GM18508 (cell line): Measurements from ENCODE around the gene EOMES.

Experiments used
- ATAC-seq: cut with Tn5 transposase; IDR thresholded peaks from one replicate; pipeline ENCODE4 v1.9.1; 2021; ENCODE audit warnings: moderate number of reproducible peaks; ENCODE audit not compliant: insufficient read depth, unreplicated experiment

The EOMES gene

DNA sequence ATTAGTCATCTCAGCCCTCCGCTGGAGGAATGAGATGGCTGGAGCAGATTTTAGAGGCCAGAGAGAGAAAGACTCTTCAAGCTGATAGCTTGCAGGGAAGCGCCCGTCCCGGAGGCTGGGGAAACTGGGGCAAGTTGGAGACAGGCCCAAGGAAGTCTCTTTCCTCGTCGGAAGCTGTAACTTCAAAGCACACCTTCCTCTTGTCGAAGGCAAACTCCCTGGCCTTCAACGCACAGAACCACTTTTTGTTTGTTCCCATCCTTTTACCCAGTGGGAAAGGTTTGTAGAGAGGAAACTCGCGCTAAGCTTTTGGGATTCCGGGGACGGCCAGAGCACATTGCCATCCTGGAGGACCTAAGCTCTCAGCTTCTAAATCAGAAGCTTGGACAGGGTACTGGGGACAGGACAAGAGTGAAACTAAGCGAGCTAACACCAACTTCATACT lies 900 bp upstream of the EOMES start:
- ATAC-seq: no peak

GRCh38 chr3:27720899-27721716 lies 1.0 kb downstream of the EOMES start:
- no peak for ATAC-seq

DNA sequence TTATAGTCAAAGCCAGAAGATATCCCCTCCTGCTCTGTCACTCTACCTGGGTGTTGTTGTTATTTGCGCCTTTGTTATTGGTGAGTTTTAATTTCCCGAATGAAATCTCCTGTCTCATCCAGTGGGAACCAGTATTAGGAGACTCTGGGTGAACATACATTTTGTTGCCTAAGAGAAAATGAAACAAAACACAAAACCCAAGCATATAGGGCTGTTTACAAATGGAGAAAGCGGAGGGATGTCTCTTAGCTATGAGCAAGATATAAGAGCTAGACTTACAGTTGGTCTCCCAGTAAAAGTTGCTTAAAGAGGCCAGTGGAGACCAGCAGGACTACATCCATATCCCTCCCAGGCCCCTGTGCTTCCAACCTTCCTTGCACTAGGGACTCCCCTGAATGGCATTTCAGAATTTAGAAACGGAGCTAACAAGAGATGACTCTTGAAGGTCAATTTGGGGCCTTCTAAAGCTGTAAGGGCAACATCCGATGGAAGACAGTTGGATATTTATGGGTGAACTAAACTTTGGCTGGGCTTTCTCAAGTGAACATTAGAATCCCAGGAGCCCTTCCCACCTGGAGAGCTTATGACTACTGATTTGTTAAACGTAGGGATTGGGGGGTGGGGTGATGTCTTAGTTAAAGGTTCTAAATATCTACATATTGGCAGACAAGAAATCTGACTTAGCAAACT lies 2.7 kb downstream of the EOMES start:
- ATAC-seq: no peak

- no peak for ATAC-seq
These were observed 3.7 kb downstream of the EOMES start for GRCh38 chr3:27718459-27718858.

DNA sequence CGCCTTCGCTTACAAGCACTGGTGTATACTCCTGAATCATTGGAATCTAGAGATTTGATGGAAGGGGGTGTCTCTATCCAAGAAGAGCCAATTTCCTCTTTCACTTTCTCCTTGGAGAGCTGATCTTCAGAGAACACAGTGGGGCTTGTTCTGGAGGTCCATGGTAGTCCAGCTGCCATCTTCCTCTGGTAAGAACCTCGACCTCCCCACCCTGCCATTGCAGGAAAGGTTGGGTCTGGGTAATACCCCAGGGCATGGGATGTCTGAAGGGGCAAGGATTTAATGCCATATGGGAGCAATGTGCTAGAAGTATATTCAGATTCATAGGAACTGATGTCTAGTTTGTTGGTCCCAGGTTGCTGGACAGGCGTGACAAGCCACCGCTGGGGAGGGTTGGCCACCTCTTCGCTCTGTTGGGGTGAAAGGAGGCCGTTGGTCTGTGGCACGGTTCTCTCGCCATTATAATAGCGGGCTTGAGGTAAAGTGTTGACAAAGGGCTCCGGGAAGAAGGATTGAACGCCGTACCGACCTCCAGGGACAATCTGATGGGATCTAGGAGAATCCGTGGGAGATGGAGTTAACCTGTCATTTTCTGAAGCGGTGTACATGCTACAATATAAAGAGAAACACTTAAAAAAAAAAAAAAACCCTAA lies 4.8 kb downstream of the EOMES start:
- ATAC-seq: no peak

GRCh38 chr3:27716309-27716708 lies 5.8 kb downstream of the EOMES start:
- ATAC-seq: no peak

- ATAC-seq: no peak
These were observed 6.3 kb downstream of the EOMES start for GRCh38 chr3:27715863-27716262.

DNA sequence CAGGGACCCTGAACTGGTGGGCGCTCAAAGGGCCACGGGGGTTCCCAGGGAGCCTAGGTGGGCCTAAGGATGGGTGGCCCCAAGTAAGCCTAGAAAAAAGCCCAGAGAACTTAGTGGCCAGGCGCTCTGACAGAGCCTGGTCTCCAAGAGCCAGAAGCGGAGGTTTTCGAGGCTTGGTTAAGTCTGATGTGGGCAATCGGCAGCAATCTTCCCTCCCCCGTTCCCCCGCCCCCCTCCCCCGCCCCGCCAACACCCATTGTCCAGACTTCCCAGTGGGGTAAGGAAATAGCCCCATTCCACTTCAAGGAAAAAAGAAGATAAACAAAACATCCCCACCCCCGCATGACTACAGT lies 6.7 kb downstream of the EOMES start:
- no peak for ATAC-seq

DNA sequence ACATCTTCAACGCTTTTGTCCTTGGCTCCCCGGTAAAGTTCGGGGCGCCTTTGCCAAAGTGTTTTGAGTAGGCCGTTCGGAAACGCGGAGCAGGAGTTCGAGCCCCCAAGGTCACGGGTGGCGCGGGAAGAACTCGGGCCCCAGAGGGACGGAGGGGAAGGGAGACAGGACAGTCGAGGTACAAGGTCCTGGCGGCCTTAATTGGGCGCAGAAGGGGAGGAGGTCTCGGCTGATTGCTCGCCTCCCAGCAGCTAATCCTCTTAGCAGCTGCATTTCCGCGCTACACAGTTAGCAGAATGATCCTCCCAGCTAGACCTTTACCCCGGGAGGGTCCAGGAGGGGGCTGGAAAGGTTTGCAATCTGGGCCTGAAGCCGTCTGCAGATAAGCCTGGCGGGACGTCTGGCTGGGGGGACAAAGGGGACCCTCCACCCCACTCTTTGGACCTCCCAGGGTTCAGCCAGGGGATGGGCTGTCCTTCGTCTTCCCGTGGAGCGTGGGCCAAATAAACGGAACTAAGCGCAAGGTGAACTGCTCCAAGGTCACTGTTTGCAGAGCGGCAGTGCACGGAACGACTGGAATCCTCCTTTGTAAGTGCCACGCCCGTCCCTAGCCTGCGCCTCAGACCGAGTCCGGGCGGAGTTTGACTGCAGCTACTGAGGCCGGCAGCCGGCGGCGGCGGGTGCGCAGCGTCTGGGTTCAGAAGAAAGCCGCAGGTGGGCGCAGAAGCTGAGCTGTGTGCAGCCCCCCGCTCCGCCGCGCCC lies 7.2 kb downstream of the EOMES start:
- no peak for ATAC-seq

- no peak for ATAC-seq
These were observed 8.0 kb downstream of the EOMES start for GRCh38 chr3:27714146-27714526.

DNA sequence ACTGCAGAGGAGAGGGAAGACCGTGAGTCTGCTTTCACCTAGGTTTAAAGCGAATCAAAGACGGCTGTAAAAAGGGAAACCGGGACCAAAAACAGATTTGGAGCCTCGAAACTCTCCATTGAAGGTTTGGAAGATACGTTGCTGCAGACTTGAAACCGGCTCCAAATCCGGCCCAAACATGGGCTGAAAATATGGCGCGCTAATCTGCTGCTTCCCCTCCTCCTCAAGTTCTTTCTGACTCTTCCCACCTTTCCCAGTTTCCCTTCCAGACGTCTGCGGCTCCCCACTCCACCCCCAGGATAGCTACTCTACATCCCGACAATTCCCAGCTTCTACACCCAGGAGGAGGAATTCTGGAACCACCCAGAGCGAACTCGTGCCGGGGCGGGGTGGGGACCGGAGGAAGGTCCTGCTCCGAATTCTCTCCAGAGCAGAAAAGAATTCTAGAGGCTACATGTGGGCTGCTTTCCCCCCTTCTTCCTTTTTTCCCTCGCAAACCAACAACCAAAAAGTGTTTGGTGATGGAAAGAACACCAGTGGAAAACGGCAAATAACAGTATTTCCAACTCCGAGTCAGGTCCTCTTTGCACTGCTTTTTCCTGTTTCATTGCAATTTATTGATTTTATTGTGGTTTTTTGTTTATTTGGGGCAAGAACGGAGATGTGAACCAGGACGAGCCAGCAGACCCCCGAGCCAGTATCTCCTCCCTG lies 8.5 kb downstream of the EOMES start:
- ATAC-seq: no peak

DNA sequence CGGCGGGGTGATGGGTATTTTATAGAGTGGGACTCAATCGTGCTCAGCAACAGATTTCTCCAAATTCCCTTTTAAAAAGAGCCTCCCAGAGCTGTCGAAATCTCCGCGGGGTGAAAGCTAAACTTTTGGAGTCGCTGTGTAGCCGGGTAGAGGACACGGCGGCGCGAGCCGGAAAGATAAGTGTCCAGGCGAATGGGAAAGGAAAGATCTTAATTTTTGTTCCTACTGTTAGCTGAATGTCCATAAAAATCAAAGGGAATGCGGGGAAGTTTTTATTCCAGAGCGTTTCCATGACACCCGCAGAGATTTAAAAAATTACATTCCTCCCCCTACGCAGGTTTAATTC lies 9.1 kb downstream of the EOMES start:
- no peak for ATAC-seq

GRCh38 chr3:27712136-27713077 lies 9.7 kb downstream of the EOMES start:
- peak; percentile 89 for ATAC-seq

DNA sequence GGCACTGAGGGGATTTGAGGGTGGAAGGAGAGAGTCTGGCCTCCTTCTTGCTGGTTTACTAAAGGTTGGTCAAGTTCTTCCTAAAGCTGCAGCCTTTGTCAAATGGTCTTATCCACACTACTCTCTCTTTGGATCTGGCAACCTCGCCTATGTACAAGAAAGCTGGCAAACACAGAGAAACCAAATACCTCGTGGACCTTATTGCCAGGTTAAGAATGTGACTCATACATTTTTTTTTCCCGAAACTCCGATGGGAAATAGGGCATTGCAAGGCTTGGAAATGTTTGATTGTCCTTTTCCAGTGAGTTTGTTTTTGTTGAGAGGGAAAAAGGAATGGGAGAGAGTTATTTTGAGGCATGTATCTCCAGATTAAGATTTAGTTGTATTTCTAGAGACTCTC lies 13.9 kb downstream of the EOMES start:
- ATAC-seq: no peak

- ATAC-seq: no peak
These were observed 23.1 kb downstream of the EOMES start for GRCh38 chr3:27699067-27699466.

DNA sequence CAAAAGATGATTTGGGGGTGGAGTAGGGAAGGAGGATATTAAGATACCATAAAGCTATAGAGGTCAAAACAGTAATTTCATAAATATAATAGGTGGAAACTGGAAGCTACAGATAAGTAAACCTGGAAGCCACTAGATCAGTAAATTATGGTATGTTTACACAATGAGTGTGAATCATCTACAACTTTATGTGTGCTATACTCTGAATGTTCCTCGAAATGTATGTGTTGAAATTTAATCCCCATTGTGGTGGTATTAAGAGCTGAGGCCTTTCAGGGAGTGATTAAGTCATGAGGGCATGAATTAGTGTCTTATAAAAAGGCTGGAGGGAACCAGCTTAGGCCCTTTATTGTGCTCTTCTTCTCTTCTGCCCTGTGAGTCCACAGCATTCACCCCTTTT lies 25.2 kb downstream of the EOMES start:
- no peak for ATAC-seq

GRCh38 chr3:27695636-27696035 lies 26.5 kb downstream of the EOMES start:
- ATAC-seq: no peak

DNA sequence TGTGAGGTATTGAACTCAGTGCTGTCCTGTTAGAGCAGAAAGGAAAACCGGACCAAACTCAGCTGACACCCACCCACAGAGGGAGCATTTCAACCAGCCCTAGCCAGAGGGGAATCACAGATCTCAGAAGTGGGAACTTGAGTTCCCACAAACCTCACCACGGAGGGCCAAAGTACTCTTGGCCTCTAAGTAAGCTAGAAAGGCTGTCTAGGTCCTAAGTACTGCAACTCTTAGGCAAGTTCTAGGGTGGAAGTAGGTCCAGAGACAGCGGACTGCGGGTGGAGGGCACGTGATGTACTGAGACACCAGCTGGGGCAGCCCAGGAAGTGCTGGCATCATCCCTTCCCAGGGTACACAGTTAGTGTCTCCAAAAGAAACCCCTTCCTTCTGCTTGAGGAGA lies 34.1 kb downstream of the EOMES start:
- ATAC-seq: no peak

- ATAC-seq: no peak
These were observed 35.5 kb downstream of the EOMES start for GRCh38 chr3:27686642-27687041.
